ENCODE results near the gene BHLHE40.

GRCh38 chr3:5006755-5007202 lies 27.5 kb downstream of the BHLHE40 start:
- TF ChIP-seq CTCF (IDR thresholded peaks at IDR 0.05; ENCODE audit: poor library complexity) (no peak), EZH2 (IDR thresholded peaks at IDR 0.05; ENCODE audit: borderline replicate concordance) (no peak)
